ENCODE results near the gene AUTS2. TPM values are rescaled to one million over a fixed set of nuclear protein-coding genes. Genes with fewer than 3 reads are reported as not detected.

Gene AUTS2
- polyA plus RNA-seq, 3 donors = 0.08 to 0.35 TPM; not detected in 1

DNA sequence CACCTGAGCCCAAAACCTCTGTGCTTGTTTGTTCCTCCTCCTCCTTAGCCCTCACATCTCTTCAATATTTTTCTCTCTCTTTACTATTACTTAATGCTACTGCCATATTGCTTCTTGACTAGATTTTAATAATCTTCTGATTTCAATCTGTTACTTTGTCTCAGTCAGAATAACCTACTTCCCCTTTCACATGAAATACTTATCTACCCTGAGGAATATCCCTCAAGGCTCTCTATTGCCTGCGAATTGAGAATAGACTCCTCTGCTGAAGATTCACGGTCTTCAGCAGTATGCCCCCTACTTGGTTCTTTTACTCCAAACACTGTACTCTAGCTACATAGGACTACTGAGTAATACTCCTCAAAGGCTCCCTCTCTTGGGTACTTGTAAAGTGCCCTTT, 430.3 kb downstream of the AUTS2 start:
- no peaks in the 10 kb centered on the region for H4K20me1 ChIP-seq (ENCODE audit: insufficient read depth, low read length)
- H3K27me3 ChIP-seq (ENCODE audit: control insufficient read depth in 2 of 2, insufficient read depth in 2 of 2, low read length in 2 of 2) = no peaks in the 10 kb centered on the region
- H3K4me3 ChIP-seq (replicated peaks in 1 of 3; ENCODE audit: low read depth in 2 of 3, low read length in 3 of 3) = no peak overlapping the region
- Mint-ChIP-seq H3K4me1 (no peaks in the 10 kb centered on the region), H3K4me3 (no peak overlapping the region), H3K27me3 (ENCODE audit: low read depth in 3 of 3) (no peaks in the 10 kb centered on the region), H3K27ac (peak overlapping the region in 1 of 7 donors; percentile 2), H3K36me3 (no peaks in the 10 kb centered on the region), H3K9me3 (peaks cover 0 to 1% (median 0%) of the 10 kb centered on the region in 7 donors)
- no peaks in the 10 kb centered on the region for H3K4me1 ChIP-seq (ENCODE audit: control insufficient read depth in 1 of 2, insufficient read depth in 2 of 2, low read length in 2 of 2)
- H2AFZ ChIP-seq (ENCODE audit: insufficient read depth, low read depth, low read length, poor library complexity, severe bottlenecking) = no peak overlapping the region
- no peak overlapping the region for H3K9ac ChIP-seq (ENCODE audit: insufficient read depth, low read length, poor library complexity, severe bottlenecking)
- H3K4me2 ChIP-seq (replicated peaks; ENCODE audit: extremely low read depth, low read length, poor library complexity, severe bottlenecking) = no peak overlapping the region
- H3K36me3 ChIP-seq (replicated peaks in 1 of 2; ENCODE audit: control insufficient read depth in 1 of 2, insufficient read depth in 2 of 2, low read length in 2 of 2) = no peaks in the 10 kb centered on the region
- H3K27ac ChIP-seq (ENCODE audit: low read depth in 1 of 2, low read length in 2 of 2) = no peak overlapping the region
- intact Hi-C loops (cut with micrococcal nuclease) = no loop called here
- no peaks in the 10 kb centered on the region for H3K9me3 ChIP-seq (replicated peaks in 1 of 2; ENCODE audit: control insufficient read depth in 1 of 2, insufficient read depth in 1 of 2, low read length in 2 of 2)
- H3K79me2 ChIP-seq (ENCODE audit: insufficient read depth, low read length) = no peaks in the 10 kb centered on the region
- DNase-seq = no peak
- 100% methylated on average over 1 of the region's 2 CpGs for WGBS (ENCODE audit: insufficient coverage)
- TF ChIP-seq, protein P1, sequence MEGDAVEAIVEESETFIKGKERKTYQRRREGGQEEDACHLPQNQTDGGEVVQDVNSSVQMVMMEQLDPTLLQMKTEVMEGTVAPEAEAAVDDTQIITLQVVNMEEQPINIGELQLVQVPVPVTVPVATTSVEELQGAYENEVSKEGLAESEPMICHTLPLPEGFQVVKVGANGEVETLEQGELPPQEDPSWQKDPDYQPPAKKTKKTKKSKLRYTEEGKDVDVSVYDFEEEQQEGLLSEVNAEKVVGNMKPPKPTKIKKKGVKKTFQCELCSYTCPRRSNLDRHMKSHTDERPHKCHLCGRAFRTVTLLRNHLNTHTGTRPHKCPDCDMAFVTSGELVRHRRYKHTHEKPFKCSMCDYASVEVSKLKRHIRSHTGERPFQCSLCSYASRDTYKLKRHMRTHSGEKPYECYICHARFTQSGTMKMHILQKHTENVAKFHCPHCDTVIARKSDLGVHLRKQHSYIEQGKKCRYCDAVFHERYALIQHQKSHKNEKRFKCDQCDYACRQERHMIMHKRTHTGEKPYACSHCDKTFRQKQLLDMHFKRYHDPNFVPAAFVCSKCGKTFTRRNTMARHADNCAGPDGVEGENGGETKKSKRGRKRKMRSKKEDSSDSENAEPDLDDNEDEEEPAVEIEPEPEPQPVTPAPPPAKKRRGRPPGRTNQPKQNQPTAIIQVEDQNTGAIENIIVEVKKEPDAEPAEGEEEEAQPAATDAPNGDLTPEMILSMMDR (IDR thresholded peaks at IDR 0.05) = no peak

DNA sequence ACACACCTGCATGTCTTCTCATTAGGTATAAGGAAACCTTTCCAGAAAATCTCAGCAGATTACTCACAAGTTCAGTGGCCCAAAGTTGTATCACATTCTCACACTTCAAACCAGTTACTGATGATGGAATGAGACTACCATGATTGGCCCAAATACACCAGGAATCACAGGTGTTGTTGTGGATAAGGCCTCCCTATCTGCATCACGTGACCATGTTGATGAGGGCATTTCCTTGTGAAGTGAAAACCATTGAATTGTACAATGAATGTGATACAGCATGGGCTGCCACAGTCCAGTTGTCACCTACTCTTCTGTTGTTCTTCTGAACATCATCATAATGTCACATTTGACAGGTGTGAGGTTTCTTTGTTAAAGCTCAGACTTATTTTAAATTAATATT, 431.7 kb downstream of the AUTS2 start:
- Histone ChIP-seq H3K4me2 (replicated peaks; ENCODE audit: extremely low read depth, low read length, poor library complexity, severe bottlenecking) (no peak overlapping the region), H3K4me1 (ENCODE audit: control insufficient read depth in 1 of 2, insufficient read depth in 2 of 2, low read length in 2 of 2) (no peaks in the 10 kb centered on the region), H3K9ac (ENCODE audit: insufficient read depth, low read length, poor library complexity, severe bottlenecking) (no peak overlapping the region), H3K27me3 (ENCODE audit: control insufficient read depth in 2 of 2, insufficient read depth in 2 of 2, low read length in 2 of 2) (no peaks in the 10 kb centered on the region), H3K27ac (ENCODE audit: low read depth in 1 of 2, low read length in 2 of 2) (no peak overlapping the region), H3K4me3 (replicated peaks in 1 of 3; ENCODE audit: low read depth in 2 of 3, low read length in 3 of 3) (no peak overlapping the region), H3K79me2 (ENCODE audit: insufficient read depth, low read length) (no peaks in the 10 kb centered on the region), H4K20me1 (ENCODE audit: insufficient read depth, low read length) (no peaks in the 10 kb centered on the region), H3K9me3 (replicated peaks in 1 of 2; ENCODE audit: control insufficient read depth in 1 of 2, insufficient read depth in 1 of 2, low read length in 2 of 2) (no peaks in the 10 kb centered on the region), H2AFZ (ENCODE audit: insufficient read depth, low read depth, low read length, poor library complexity, severe bottlenecking) (no peak overlapping the region), H3K36me3 (replicated peaks in 1 of 2; ENCODE audit: control insufficient read depth in 1 of 2, insufficient read depth in 2 of 2, low read length in 2 of 2) (no peaks in the 10 kb centered on the region)
- intact Hi-C loops (cut with micrococcal nuclease) = no loop called here
- Mint-ChIP-seq H3K36me3 (no peaks in the 10 kb centered on the region), H3K9me3 (peaks cover 0 to 1% (median 0%) of the 10 kb centered on the region in 7 donors), H3K4me1 (no peaks in the 10 kb centered on the region), H3K27ac (no peak overlapping the region), H3K4me3 (no peak overlapping the region), H3K27me3 (ENCODE audit: low read depth in 3 of 3) (no peaks in the 10 kb centered on the region)
- no peak for DNase-seq
- no CpG with 5 or more reads among the region's 1 CpG for WGBS (ENCODE audit: insufficient coverage)
- TF ChIP-seq, protein P1 (IDR thresholded peaks at IDR 0.05) = no peak

Measured in CD14-positive monocyte (primary cell).